Liver (tissue), 9 donors: ENCODE measurements around the gene SEMA6D. TPM values are rescaled to one million over a fixed set of nuclear protein-coding genes. Genes with fewer than 3 reads are reported as not detected.

Source experiments
- DNase-seq: peaks from one replicate; pipeline ENCODE4 v3.0.0-alpha.2; 2017; ENCODE audit warnings: low spot score
- H3K27ac ChIP-seq, 2 donors: one replicate each; pipeline ENCODE4 v1.7.0; 2013; ENCODE audit warnings: inconsistent platforms in 2 of 2, low read length in 2 of 2, control low read depth in 1 of 2, low read depth in 1 of 2, mild to moderate bottlenecking in 1 of 2
- H3K27me3 ChIP-seq, 4 donors: one replicate each; pipeline versions ENCODE4 v1.6.1 to v1.7.0; 2013; ENCODE audit warnings: low read length in 3 of 4, inconsistent platforms in 1 of 4, mild to moderate bottlenecking in 1 of 4, moderate library complexity in 1 of 4; ENCODE audit not compliant: control insufficient read depth in 4 of 4, insufficient read depth in 4 of 4
- H3K36me3 ChIP-seq, 4 donors: one replicate each; pipeline versions ENCODE4 v1.6.1 to v1.7.0; 2013; ENCODE audit warnings: low read length in 3 of 4, mild to moderate bottlenecking in 3 of 4, low read depth in 1 of 4, moderate library complexity in 1 of 4; ENCODE audit not compliant: control insufficient read depth in 4 of 4, insufficient read depth in 3 of 4
- H3K4me1 ChIP-seq, 4 donors: one replicate each; pipeline versions ENCODE4 v1.6.1 to v1.7.0; 2013; ENCODE audit warnings: low read length in 3 of 4, mild to moderate bottlenecking in 3 of 4, moderate library complexity in 1 of 4; ENCODE audit not compliant: control insufficient read depth in 4 of 4, insufficient read depth in 4 of 4
- H3K4me3 ChIP-seq, 3 donors: one replicate each; pipeline versions ENCODE4 v1.6.1 to v1.7.0; 2013; ENCODE audit warnings: low read length in 3 of 3, control low read depth in 1 of 3, low read depth in 1 of 3, mild to moderate bottlenecking in 1 of 3
- H3K9ac ChIP-seq, 2 donors: one replicate each; pipeline ENCODE4 v1.7.0; 2013; ENCODE audit warnings: low read length in 2 of 2, mild to moderate bottlenecking in 2 of 2, moderate library complexity in 2 of 2, control low read depth in 1 of 2, low read depth in 1 of 2
- H3K9me3 ChIP-seq, 4 donors: one replicate each; pipeline versions ENCODE4 v1.6.1 to v1.7.0; 2013; ENCODE audit warnings: low read length in 3 of 4; ENCODE audit not compliant: control insufficient read depth in 4 of 4
- ATF3 ChIP-seq: IDR thresholded peaks from 2 replicates; pipeline ENCODE4 v1.6.1; 2016; ENCODE audit warnings: antibody characterized with exemption
- CTCF ChIP-seq: fragments of 150-350 bp; IDR thresholded peaks from 2 replicates; pipeline ENCODE4 v1.5.1; 2017; ENCODE audit warnings: improper control_type of control experiment, low read depth, low read length; ENCODE audit not compliant: missing input control
- EGR1 ChIP-seq, 2 donors: IDR thresholded peaks; 2 replicates each; pipeline ENCODE4 v1.6.1; 2016 to 2018; ENCODE audit warnings: antibody characterized with exemption in 2 of 2, low read depth in 2 of 2
- FOXA1 ChIP-seq: IDR thresholded peaks from 2 replicates; pipeline ENCODE4 v1.6.1; 2016; ENCODE audit warnings: antibody characterized with exemption
- FOXA2 ChIP-seq: IDR thresholded peaks from 2 replicates; pipeline ENCODE4 v1.6.1; 2016; ENCODE audit warnings: antibody characterized with exemption
- GABPA ChIP-seq, 2 donors: IDR thresholded peaks in 1 of 2; conservative IDR thresholded peaks in 1 of 2; 2 replicates each; pipeline ENCODE4 v1.6.1; 2016; ENCODE audit warnings: antibody characterized with exemption in 2 of 2, mild to moderate bottlenecking in 1 of 2, moderate library complexity in 1 of 2
- HNF4A ChIP-seq, 2 donors: conservative IDR thresholded peaks; 2 replicates each; pipeline ENCODE4 v1.6.1; 2016; ENCODE audit warnings: antibody characterized with exemption in 2 of 2, mild to moderate bottlenecking in 2 of 2
- HNF4G ChIP-seq: IDR thresholded peaks from 2 replicates; pipeline ENCODE4 v1.6.1; 2016; ENCODE audit warnings: antibody characterized with exemption
- JUND ChIP-seq, 2 donors: IDR thresholded peaks; 2 replicates each; pipeline ENCODE4 v1.6.1; 2016; ENCODE audit warnings: antibody characterized with exemption in 2 of 2
- MAX ChIP-seq: IDR thresholded peaks from 2 replicates; pipeline ENCODE4 v1.6.1; 2016; ENCODE audit warnings: antibody characterized with exemption
- NR2F2 ChIP-seq: IDR thresholded peaks from 2 replicates; pipeline ENCODE4 v1.6.1; 2016; ENCODE audit warnings: antibody characterized with exemption
- RAD21 ChIP-seq, 2 donors: IDR thresholded peaks; 2 replicates each; pipeline ENCODE4 v1.6.1; 2016; ENCODE audit warnings: antibody characterized with exemption in 2 of 2, mild to moderate bottlenecking in 2 of 2
- REST ChIP-seq: IDR thresholded peaks from 2 replicates; pipeline ENCODE4 v1.6.1; 2016; ENCODE audit warnings: antibody characterized with exemption, mild to moderate bottlenecking
- RXRA ChIP-seq, 2 donors: IDR thresholded peaks; 2 replicates each; pipeline ENCODE4 v1.6.1; 2017 to 2018; ENCODE audit warnings: antibody characterized with exemption in 2 of 2, mild to moderate bottlenecking in 1 of 2
- SP1 ChIP-seq: IDR thresholded peaks from 2 replicates; pipeline ENCODE4 v1.6.1; 2018; ENCODE audit warnings: antibody characterized with exemption, mild to moderate bottlenecking
- TAF1 ChIP-seq: conservative IDR thresholded peaks from 2 replicates; pipeline ENCODE4 v1.6.1; 2016; ENCODE audit warnings: antibody characterized with exemption, mild to moderate bottlenecking
- YY1 ChIP-seq: IDR thresholded peaks from 2 replicates; pipeline ENCODE4 v1.6.1; 2016; ENCODE audit warnings: antibody characterized with exemption, mild to moderate bottlenecking
- ZBTB33 ChIP-seq: IDR thresholded peaks from 2 replicates; pipeline ENCODE4 v1.6.1; 2016; ENCODE audit warnings: antibody characterized with exemption
- WGBS: extraction: QIAGEN DNeasy Blood & Tissue Kit; methylation state at CpG from one replicate; pipeline ENCODE4 v1.1.7; 2013; 5-methylcytosine and 5-hydroxymethylcytosine counted together
- polyA plus RNA-seq, 2 donors: library from polyadenylated mRNA; stranded (reverse) in 1 of 2; unstranded in 1 of 2; fragments of 200-250 nt in 1 of 2; fragments of >200 nt in 1 of 2; fragmentation: Nextera tagmentation in 1 of 2; extraction: Ambion mirVana in 1 of 2; gene quantifications; one replicate each; pipeline versions ENCODE4 v1.2.1 to v1.2.3, GENCODE V29; 2013 to 2015
- total RNA-seq, 2 donors: library from RNA; depleted of rRNA; stranded (reverse); fragments of >200 nt; gene quantifications; one replicate each; pipeline ENCODE4 v1.2.3, GENCODE V29; 2014
- donor health status: healthy.
- donor health status: healthy.
- donor health status: healthy.
- donor health status: healthy.
- donor health status: healthy.

Gene SEMA6D
- total and polyA plus RNA-seq, 4 donors = 1.0 to 4.5 (median 3.1) TPM

GRCh38 chr15:47715402-47715801 is 1.9 kb upstream of the SEMA6D start:
- Histone ChIP-seq H3K27ac (no peak overlapping the region), H3K4me3 (no peak overlapping the region), H3K36me3 (no peaks in the 10 kb centered on the region), H3K9ac (no peak overlapping the region), H3K27me3 (peaks cover 0 to 14% (median 3%) of the 10 kb centered on the region in 4 donors), H3K4me1 (peaks cover 8 to 18% (median 14%) of the 10 kb centered on the region in 4 donors), H3K9me3 (no peaks in the 10 kb centered on the region)
- DNase-seq = no peak
- 74% methylated on average over 7 of the region's 7 CpGs for WGBS
- TF ChIP-seq FOXA1 (no peak), RAD21 (IDR thresholded peaks at IDR 0.05) (no peak), JUND (IDR thresholded peaks at IDR 0.05) (no peak), GABPA (IDR thresholded peaks at IDR 0.05 in 1 of 2, conservative IDR thresholded peaks at IDR 0.05 in 1 of 2) (no peak)

GRCh38 chr15:47715856-47716445 is 1.4 kb upstream of the SEMA6D start:
- H3K4me1 ChIP-seq = peaks cover 8 to 18% (median 14%) of the 10 kb centered on the region in 4 donors
- no peak for DNase-seq
- no peaks in the 10 kb centered on the region for H3K9me3 ChIP-seq
- no peak overlapping the region for H3K9ac ChIP-seq
- peak overlapping the region in 1 of 2 donors; percentile 27 for H3K27ac ChIP-seq
- no peaks in the 10 kb centered on the region for H3K36me3 ChIP-seq
- H3K27me3 ChIP-seq = peaks cover 0 to 14% (median 3%) of the 10 kb centered on the region in 4 donors
- no peak for TF ChIP-seq NR2F2
- TF ChIP-seq GABPA (IDR thresholded peaks at IDR 0.05 in 1 of 2, conservative IDR thresholded peaks at IDR 0.05 in 1 of 2) = no peak
- TF ChIP-seq SP1 = no peak
- no peak for TF ChIP-seq FOXA1
- TF ChIP-seq MAX = no peak
- no peak for TF ChIP-seq RXRA (IDR thresholded peaks at IDR 0.05)
- TF ChIP-seq HNF4A (conservative IDR thresholded peaks at IDR 0.05) = no peak
- TF ChIP-seq YY1 = no peak
- no peak for TF ChIP-seq EGR1 (IDR thresholded peaks at IDR 0.05; ENCODE audit: low read depth in 2 of 2)
- no peak for TF ChIP-seq ATF3
- no peak for TF ChIP-seq TAF1
- no peak for TF ChIP-seq CTCF
- TF ChIP-seq RAD21 (IDR thresholded peaks at IDR 0.05) = no peak
- no peak for TF ChIP-seq HNF4G
- no peak for TF ChIP-seq REST
- no peak for TF ChIP-seq FOXA2
- no peak for TF ChIP-seq ZBTB33
- no peak for TF ChIP-seq JUND (IDR thresholded peaks at IDR 0.05)
- 41% methylated on average over 6 of the region's 6 CpGs for WGBS
- H3K4me3 ChIP-seq = no peak overlapping the region
